ENCODE data around the gene MAP4.

- TF ChIP-seq CTCF (tag by site-specific recombination; IDR thresholded peaks at IDR 0.05): no peak
- TF ChIP-seq ZBTB1 (tag by site-specific recombination; IDR thresholded peaks at IDR 0.05): no peak
- TF ChIP-seq ZNF311 (tag by site-specific recombination; IDR thresholded peaks at IDR 0.05; ENCODE audit: borderline replicate concordance): no peak
- TF ChIP-seq ZNF658 (tag by site-specific recombination; IDR thresholded peaks at IDR 0.05): no peak
- TF ChIP-seq PBX3 (CRISPR knock-in tag; IDR thresholded peaks at IDR 0.05): no peak
- TF ChIP-seq ZFP41 (tag by site-specific recombination; IDR thresholded peaks at IDR 0.05; ENCODE audit: borderline replicate concordance): no peak
- no peak for TF ChIP-seq ZNF10 (tag by site-specific recombination; IDR thresholded peaks at IDR 0.05)
- no peak for TF ChIP-seq ZNF366 (tag by site-specific recombination; conservative IDR thresholded peaks at IDR 0.05)
- TF ChIP-seq ZNF114 (tag by site-specific recombination; IDR thresholded peaks at IDR 0.05): no peak
- TF ChIP-seq ZXDB (tag by site-specific recombination; IDR thresholded peaks at IDR 0.05): no peak
These were observed 119.5 kb downstream of the MAP4 start for GRCh38 chr3:47896736-47897135.

Measured in HEK293 (cell line).